Suppressor macrophage (primary cell): ENCODE data around the gene CTBP1.

Experiments
- DNase-seq, 4 experiments: peaks; one replicate each; pipeline ENCODE4 v3.0.0-alpha.2; 2020 to 2022

The CTBP1 gene

GRCh38 chr4:1209821-1210220 is 39.1 kb downstream of the CTBP1 start:
- DNase-seq, result no peak

GRCh38 chr4:1208970-1209704 is 39.8 kb downstream of the CTBP1 start:
- DNase-seq, result no peak

- DNase-seq, result no peak
These were observed 40.5 kb downstream of the CTBP1 start for GRCh38 chr4:1208266-1208961.

- no peak for DNase-seq
These were observed 41.2 kb downstream of the CTBP1 start for GRCh38 chr4:1207603-1208265.

- no peak for DNase-seq
These were observed 41.8 kb downstream of the CTBP1 start for GRCh38 chr4:1207157-1207470.

DNA sequence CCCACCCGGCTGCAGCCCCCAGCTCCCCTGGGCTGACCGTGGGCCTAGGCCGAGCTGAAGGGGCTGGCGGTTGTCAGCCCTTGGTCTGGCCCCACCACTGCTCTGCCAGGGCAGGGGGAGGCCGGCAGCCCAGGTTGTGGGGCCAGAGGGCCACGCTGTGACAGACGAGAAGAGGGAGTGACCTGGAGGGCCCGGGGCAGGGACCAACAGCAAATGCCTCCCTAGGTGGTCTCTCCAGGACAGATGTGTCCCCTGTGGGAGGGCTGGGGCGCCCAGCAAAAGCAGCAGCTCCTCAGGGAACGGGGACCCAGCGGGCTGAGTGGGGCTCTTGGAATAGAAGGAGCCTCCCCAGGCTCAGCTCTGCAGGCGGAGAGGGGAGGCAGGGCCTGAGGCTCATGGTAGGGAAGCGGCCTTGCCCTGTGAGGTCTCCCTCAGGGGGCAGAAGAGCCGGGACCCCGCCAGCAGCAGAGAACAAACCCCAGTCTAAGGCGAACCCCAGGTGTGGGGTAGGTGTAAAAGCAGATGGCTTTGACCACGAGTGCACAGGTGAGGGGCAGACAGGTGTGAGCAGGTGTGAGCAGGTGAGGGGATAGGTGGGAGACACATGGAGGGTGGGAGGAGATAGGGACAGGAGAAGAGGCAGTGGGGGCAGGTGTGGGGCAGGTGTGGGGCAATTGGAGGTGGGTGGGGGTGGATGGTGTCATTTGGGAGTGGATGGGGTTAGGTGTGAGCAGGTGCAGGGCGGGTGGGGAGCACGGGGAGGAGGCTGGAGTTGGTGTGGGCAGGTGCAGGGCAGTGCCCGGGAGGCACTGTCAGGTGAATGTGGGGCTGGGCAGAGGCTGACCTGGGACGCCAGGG is 42.4 kb downstream of the CTBP1 start:
- DNase-seq, result no peak

DNA sequence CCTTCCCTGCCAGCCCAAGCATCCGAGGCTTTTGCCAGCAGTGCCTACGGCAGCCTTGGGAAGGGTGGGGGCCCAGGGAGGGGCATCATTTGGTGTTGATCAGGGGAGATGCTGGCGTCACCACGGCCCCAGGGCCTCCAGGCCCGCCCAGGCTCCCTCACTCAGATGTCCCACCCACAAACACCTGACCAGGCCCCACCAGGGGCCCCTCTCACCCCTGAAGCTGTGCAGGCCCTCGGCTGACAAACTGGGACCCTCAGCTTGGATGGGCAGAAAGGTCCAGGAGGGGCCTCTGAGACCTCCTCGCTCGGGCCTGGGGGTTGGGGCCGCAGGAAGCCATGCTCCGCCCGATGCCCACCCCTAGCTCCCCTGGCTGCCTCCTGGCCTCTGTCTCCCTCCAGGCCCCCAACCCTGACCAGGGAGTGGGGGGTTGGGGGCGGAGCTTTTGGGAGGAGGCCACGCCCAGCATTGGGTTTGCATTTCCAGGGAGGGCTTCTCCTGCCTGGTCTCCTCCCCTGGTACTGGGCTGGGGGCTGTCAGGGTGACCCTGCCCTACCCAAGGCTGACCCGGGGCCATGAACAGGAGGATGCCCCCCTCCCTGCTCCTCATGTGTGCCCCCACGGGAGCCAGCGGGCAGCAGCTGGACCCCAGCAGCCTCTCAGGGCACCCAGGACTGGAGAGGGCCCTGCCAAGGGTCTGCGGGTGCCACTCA is 43.2 kb downstream of the CTBP1 start:
- DNase-seq, result no peak

DNA sequence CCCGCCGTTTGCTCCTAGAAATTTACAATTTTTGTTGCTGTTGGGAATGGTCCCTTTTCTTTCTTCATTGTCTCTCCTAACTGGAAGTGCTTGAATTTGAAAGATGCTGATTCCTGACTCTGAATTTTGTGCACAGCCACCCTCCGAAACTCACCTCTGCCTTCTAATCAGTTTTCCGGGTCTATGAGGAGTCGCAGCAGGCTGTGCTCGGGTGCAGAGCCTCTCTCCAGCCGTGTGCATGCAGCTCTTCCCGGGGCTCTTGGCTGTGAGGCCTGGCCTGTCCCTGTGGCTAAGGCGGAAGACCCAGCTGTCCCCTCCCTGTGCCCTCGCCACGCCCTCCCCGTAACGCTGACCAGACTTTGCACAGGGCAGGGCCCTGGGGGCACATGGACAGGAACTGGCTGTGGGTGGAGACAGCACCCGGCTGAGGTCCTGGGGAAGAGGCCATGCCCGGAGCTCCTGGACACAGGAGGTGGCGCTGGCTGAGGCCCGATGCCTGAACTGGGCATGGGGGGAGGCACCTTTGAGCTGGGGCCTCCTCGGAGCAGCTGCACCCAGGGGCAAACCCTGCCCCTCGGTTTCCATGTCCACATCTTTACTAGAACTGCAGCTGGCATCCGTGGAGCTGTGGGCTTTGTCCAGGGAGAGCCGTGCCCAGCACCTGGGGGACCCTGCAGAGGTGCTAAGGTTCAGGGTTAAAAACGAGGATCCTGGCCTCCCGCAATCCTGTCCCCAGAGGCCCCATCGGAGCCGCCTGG is 43.9 kb downstream of the CTBP1 start:
- no peak for DNase-seq

DNA sequence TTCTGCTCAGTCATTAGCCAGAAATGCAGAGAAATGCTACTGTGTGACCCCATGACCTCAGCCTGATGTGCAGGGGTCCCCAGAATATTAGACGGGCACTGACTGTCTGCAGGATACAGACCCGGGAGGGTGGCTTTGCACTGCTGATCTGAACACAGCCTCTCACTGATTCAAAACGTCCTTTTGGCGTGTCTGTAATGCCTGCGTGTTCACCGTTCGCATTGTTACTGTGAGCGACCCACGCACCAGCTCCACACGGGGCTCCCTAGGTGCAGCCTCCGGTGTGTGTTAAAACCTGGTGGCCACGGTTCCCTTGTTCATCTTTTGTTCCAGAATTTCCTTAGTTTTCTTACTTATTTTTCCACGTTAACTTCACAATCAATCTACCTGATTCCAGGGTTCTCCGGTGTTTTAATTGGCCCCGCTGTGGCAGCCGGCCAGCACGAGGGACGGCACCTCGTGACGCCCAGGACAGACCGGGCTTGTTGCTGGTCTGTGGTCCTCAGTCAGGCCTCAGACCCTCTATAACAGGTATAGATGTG is 44.6 kb downstream of the CTBP1 start:
- DNase-seq, result no peak

DNA sequence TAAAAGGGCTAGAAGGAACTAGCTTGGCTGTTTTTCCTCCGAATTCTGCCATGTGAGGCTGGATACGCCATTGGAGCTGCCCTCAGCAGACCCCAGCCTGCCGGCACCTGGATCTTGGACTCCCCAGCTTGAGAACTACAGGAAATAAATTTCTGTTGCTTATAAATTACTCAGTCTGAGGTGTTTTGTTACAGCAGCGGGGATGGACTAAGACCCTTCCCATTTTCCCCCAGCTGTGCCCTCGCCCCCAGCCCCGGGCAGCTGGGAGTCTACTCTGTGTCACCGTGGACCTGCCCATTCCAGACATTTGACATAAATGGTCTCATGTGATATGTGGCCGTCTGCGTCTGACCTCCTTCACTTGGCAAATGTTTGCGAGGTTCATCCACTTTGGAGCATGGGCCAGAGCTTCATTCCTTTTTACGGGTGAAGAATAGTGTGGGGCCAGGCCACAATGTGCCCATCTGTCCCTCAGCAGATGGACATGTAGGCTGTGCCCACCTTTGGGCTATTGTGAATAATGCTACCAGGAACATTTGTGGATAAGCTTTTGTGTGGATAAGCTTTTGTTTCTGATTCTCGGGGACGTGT is 45.8 kb downstream of the CTBP1 start:
- DNase-seq, result no peak

DNA sequence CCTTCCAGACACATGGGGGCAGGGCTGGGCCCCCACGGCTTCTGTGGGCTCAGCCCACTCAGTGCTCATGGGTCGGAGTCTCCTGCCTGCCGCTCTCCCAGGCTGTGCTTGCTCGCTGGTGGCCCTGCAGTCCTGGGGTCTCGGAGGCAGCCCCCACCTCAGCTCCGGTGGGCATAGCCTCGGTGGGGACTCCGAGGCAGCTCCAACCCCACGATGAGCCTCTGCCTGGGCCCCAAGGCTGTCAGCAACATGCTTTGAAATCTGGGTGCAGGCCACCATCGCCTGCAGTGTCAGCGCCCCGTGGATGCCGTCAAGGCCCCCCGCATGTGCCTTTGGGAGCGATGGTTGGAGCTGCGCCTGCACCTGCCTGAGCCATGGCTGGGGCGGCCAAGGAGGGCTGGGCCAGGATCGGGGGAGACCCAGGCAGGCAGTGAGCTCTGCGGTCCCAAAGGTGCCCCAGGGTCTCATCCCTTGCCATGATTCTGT is 46.4 kb downstream of the CTBP1 start:
- no peak for DNase-seq

DNA sequence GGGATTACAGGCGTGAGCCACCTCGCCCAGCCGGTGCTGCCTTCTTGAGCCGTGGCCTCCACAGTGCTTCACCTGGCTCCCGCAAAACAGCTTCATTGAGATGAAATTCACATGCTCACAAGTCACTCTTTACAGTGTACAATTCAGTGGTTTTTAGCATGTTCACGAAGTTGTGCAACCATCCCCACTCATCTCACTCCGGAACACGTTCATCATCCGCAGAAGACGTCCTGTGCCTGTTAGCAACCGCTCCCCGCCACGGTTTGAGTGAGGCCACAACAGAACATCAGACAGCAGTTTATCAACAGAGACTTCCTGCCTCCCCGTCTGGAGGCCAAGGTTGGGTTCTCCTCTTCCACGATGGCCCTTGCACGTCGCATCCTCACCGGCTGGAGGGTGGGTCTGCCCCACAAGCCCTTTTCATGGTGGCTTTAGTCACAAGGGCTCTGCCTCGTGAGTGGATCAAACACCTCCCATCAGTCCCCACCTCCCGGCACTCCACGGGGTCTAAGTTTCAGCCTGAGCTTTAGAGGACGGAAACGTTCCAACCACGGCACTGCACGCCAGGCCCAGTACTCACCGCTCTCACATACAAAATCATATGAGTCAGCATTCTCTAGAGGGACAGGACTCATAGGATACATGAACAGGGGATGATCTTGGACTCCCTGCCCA is 46.9 kb downstream of the CTBP1 start:
- peak; percentile 43 to 68 (median 65) for DNase-seq

GRCh38 chr4:1200425-1201035 is 48.4 kb downstream of the CTBP1 start:
- peak in 3 of 4 experiments; percentile 21 to 42 (median 32) for DNase-seq

DNA sequence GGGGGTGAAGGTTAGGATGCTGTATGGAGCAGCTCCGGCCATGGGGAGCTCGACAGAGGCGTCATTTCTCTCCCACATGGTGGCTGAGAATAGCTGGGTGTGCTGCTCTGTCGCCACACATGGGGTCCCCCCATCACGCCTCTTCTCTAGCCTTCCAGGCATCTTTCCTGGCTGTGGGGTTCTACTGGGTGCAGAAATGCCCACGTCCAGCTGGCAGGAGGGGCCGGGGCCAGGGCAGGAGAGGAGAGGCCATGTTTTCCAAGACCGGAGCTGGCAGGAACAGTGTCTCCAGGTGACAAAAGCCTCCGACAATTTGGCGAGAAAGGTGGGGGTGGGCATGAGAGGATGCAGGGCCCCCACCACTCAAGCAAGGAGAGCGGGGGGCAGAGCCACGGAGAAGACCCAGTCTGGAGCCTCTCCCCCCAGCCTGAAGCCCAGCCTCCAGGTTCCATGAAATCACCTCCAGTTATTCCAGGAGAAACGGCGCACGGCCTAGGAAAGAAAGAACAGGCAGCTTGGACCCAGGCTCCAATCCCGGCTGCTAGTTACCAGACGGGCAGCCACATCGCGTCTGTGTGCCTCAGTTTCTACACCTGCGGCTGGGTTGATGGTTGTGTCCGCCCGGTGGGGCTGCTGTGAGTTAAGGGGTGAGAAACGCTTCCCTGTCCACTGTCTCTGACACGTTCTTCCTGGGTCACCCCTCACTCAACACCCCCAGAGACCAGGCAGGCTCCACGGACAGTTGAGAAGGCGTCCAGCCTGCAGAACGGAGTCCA is 49.2 kb downstream of the CTBP1 start:
- no peak for DNase-seq

DNA sequence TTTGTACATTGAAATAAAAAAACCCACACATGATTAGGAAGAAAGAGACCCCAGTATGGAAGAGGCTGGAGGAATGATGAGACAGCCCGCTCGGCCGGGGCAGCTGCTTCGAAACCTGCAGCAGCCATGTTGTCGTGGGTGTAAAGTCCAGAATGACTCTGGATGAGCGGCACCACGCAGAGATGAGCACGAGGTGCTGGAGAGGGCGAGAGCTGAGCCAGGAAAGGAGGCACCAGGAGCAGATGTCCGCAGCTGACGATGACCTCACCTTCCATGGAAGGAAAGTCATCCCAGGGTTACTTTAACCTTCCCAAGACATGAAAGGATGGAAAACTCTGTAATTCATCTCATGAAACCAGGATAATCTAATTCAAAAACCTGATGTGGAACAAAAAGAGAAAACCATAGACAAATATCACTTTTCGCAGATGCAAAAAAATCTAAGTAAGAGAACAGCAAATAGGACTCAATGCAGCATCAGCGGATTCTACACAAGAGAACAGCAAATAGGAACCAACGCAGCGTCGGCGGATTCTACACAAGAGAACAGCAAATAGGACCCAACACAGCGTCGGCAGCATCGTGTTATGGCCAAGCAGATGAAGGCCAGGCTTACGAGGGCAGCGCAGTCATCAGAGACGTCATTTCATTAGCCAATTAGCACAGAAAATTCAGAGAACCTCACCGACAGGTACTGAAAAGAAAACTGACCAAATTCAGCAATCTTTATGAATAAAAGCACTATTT is 50.7 kb downstream of the CTBP1 start:
- no peak for DNase-seq

DNA sequence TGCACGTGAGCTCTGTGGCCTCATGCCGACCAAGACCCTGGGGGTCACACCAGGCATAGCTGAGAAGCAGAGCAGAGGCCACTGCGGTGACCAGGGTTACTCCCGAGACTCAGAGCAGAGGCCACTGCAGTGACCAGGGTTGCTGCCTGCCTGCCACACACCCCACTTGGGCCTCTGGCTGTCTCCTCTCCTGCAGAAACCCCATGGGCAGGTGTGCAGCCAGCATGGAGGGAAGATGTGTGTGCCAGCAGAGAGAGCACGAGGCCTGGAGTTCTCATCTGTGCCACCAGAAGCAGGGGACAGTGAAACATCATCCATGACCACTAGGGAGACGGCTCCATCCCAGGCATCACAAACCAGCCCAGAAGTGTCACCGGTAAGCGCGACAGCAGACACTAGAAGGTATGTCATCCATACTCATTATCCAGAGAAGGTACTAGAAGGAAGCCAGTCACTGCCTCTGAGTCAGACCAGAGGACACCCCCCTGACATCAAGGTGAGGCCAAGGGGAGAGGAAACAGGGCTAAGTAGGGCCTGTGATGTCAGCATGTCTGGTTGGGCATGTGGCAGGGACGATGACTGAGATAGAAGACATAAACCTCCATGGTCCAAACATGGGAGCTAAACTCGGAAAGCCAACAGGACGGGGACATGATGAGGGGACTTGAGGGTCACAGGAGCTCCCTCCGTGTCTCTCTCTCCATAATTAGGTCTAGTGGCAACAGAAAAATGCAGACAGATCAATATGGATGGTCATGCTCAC is 52.3 kb downstream of the CTBP1 start:
- no peak for DNase-seq

DNA sequence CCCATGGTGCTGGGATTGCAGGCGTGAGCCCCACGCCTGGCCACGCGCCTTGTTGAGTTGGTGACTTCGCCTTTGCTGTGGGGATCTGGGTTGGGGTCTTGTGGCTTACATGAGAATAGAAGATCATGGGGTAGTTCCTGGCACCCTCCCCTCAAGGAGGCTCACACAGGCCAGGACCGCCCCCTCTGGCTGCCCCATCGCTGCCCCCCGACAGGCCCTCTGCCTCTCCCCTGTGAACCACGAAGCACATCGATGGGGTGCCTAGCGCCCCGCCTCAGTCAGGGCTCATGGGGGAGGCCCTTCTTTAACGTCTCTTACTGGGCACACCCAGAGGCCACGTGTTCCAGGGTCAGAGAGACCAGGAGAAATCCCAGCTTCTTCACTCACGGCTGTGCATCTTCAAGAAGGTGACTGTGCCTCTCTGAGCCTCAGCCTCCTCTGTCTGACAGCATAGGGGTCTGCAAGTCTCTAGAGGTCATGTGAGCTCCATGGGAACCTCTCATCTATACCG is 53.0 kb downstream of the CTBP1 start:
- DNase-seq, result no peak
